ENCODE data around the gene LPCAT1. TPM values are rescaled to one million over a fixed set of nuclear protein-coding genes. Genes with fewer than 3 reads are reported as not detected.
A peak's percentile ranks its signal among the peaks of the same experiment; 100 is the strongest.

The LPCAT1 gene
- total RNA-seq, 4 donors from 2014 or later = 8.8 to 59.4 (median 28.5) TPM

GRCh38 chr5:1447671-1448361, 75.9 kb downstream of the LPCAT1 start:
- peaks cover 0 to 31% of the 10 kb centered on the region in 2 donors for H3K27me3 ChIP-seq
- no peaks in the 10 kb centered on the region for H3K9me3 ChIP-seq

GRCh38 chr5:1446602-1447343, 77.0 kb downstream of the LPCAT1 start:
- Histone ChIP-seq H3K27ac (no peak overlapping the region), H3K36me3 (no peaks in the 10 kb centered on the region), H3K9me3 (no peaks in the 10 kb centered on the region), H3K27me3 (peaks cover 0 to 35% of the 10 kb centered on the region in 2 donors), H3K4me3 (no peak overlapping the region), H3K4me1 (peaks cover 0 to 25% (median 0%) of the 10 kb centered on the region in 4 donors)
- TF ChIP-seq POLR2A (IDR thresholded peaks at IDR 0.05) (no peak), CTCF (IDR thresholded peaks at IDR 0.05) (no peak)
- DNase-seq = peak in 2 of 3 donors; percentile 30 to 34

More at GRCh38 chr5:1447671-1448361, 75.9 kb downstream of the LPCAT1 start:
- Histone ChIP-seq H3K36me3 (no peaks in the 10 kb centered on the region), H3K27ac (no peak overlapping the region), H3K4me3 (no peak overlapping the region), H3K4me1 (peaks cover 0 to 25% (median 0%) of the 10 kb centered on the region in 4 donors)
- TF ChIP-seq POLR2A (IDR thresholded peaks at IDR 0.05) (no peak), CTCF (IDR thresholded peaks at IDR 0.05) (no peak)
- DNase-seq = peak in 2 of 3 donors; percentile 53 to 65

- TF ChIP-seq CTCF (IDR thresholded peaks at IDR 0.05) (no peak), POLR2A (IDR thresholded peaks at IDR 0.05) (no peak)
Observed at GRCh38 chr5:1445689-1446601, 77.8 kb downstream of the LPCAT1 start.

GRCh38 chr5:1445313-1445688, 78.5 kb downstream of the LPCAT1 start, which contains the start of gene SLC6A3:
TSS of gene SLC6A3 (minus strand) at chr5:1445440. CDS start at chr5:1443197, 2,243 bp downstream.
- DNase-seq = peak in 2 of 3 donors; percentile 55 to 56
- Histone ChIP-seq H3K36me3 (no peaks in the 10 kb centered on the region), H3K4me3 (peak within 1 kb of the TSS in 2 of 4 donors; percentile 20 to 38), H3K27me3 (peaks cover 0 to 35% of the 10 kb centered on the region in 2 donors), H3K27ac (no peak within 1 kb of the TSS), H3K9me3 (no peaks in the 10 kb centered on the region), H3K4me1 (peaks cover 0 to 25% (median 0%) of the 10 kb centered on the region in 4 donors)
- TF ChIP-seq POLR2A (IDR thresholded peaks at IDR 0.05) (no peak), CTCF (IDR thresholded peaks at IDR 0.05) (no peak)

More at GRCh38 chr5:1445689-1446601, 77.8 kb downstream of the LPCAT1 start:
- peak in 2 of 3 donors; percentile 39 to 45 for DNase-seq
- Histone ChIP-seq H3K36me3 (no peaks in the 10 kb centered on the region), H3K27ac (no peak overlapping the region), H3K9me3 (no peaks in the 10 kb centered on the region), H3K4me3 (peak overlapping the region in 2 of 4 donors; percentile 20 to 38), H3K27me3 (peaks cover 0 to 35% of the 10 kb centered on the region in 2 donors), H3K4me1 (peaks cover 0 to 25% (median 0%) of the 10 kb centered on the region in 4 donors)

Data from Peyer's patch (tissue), 4 donors.